Measurements from ENCODE around the gene CLASP2. TPM values are rescaled to one million over a fixed set of nuclear protein-coding genes. Genes with fewer than 3 reads are reported as not detected.
"Not testable (repeated sequence)": the region's sequence is repeated elsewhere in the genome, so short reads cannot be mapped to it uniquely, and the experiment has no call there.

The CLASP2 gene
- total RNA-seq, 1 experiment from 2014 or later: 58.9 TPM

DNA sequence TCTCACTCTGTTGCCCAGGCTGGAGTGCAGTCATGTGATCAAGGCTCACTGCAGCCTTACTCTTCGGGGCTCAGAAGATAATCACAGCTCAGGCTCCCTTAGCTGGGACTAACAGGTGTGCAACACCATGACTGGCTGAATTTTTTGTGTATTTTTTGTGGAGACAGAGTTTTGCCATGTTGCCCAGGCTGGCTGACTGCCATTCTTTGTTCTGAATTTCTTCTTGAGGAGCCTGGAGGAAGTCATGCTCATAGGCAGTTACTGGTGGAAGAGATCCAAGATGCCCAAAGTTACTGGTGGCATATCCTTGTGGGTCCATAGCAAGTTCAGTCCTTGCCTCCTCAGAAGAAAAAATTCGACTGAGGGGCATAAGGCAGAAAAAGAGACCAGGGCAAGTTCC lies 261.3 kb downstream of the CLASP2 start:
- no TSS peak for BruUV-seq (replicated peaks)
- CTCF ChIA-PET: no interaction called here
- Mint-ChIP-seq H3K4me1 (ENCODE audit: insufficient read depth, unreplicated experiment) (no peaks in the 10 kb centered on the region), H3K4me3 (ENCODE audit: unreplicated experiment) (no peak overlapping the region), H3K27ac (ENCODE audit: low read depth, unreplicated experiment) (no peak overlapping the region), H3K9me3 (ENCODE audit: unreplicated experiment) (peaks cover 8% of the 10 kb centered on the region), H3K36me3 (ENCODE audit: insufficient read depth, unreplicated experiment) (peaks cover 9% of the 10 kb centered on the region), H3K27me3 (ENCODE audit: insufficient read depth, unreplicated experiment) (no peaks in the 10 kb centered on the region)
- POLR2A ChIA-PET: interaction anchor here (2.7 kb wide), 1 partner anchor 15 kb away, joined by 8 read pairs; the partner anchor contains the start of gene UBP1
- no peak for DNase-seq (ENCODE audit: unreplicated experiment)
- TF ChIP-seq, protein P1, sequence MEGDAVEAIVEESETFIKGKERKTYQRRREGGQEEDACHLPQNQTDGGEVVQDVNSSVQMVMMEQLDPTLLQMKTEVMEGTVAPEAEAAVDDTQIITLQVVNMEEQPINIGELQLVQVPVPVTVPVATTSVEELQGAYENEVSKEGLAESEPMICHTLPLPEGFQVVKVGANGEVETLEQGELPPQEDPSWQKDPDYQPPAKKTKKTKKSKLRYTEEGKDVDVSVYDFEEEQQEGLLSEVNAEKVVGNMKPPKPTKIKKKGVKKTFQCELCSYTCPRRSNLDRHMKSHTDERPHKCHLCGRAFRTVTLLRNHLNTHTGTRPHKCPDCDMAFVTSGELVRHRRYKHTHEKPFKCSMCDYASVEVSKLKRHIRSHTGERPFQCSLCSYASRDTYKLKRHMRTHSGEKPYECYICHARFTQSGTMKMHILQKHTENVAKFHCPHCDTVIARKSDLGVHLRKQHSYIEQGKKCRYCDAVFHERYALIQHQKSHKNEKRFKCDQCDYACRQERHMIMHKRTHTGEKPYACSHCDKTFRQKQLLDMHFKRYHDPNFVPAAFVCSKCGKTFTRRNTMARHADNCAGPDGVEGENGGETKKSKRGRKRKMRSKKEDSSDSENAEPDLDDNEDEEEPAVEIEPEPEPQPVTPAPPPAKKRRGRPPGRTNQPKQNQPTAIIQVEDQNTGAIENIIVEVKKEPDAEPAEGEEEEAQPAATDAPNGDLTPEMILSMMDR (IDR thresholded peaks at IDR 0.05; ENCODE audit: unreplicated experiment): no peak
- intact Hi-C loops (cut with micrococcal nuclease): no loop called here

DNA sequence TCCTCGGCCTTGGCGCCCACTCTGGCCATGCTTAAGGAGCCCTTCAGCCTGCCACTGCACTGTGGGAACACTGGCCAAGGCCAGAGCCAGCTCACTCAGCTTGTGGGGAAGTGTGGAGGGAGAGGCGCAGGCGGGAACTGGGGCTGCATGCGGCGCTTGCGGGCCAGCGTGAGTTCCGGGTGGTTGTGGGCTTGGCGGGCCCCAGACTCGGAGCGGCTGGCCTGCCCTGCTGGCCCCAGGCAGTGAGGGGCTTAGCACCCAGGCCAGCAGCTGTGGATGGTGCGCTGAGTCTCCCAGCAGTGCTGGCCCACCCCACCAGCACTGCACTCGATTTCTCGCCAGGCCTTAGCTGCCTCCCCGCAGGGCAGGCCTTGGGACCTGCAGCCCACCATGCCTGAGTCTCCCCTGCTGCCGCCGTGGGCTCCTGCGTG lies 264.7 kb downstream of the CLASP2 start:
- intact Hi-C loops (cut with micrococcal nuclease): no loop called here
- CTCF ChIA-PET: interaction anchor here (0.9 to 1.0 kb wide), 2 partner anchors 13 to 14 kb away, joined by 3 to 4 read pairs; partner anchors contain the start of gene UBP1

DNA sequence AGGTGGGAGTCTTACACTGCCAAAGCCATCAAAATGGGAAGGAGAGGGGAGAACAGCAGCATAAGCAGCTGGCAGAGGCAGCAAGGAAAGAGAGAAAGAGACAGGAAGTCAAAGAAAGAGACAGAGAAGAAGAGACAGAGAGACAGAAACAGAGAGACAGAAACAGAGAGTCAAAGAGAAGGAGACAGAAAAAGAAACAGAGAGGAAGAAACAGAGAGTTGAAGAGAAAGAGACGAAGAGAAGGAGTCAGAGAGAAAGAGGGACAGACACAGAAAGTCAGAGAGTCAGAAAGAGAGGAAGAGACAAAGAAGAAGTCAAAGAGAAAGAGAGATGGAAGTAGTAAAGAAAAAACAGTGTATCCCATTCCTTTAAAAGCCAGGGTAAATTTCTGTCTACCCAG lies 266.1 kb downstream of the CLASP2 start:
- H3K4me3 Mint-ChIP-seq (ENCODE audit: unreplicated experiment); DNase-seq (ENCODE audit: unreplicated experiment); H3K27ac Mint-ChIP-seq (ENCODE audit: low read depth, unreplicated experiment); H3K4me1 Mint-ChIP-seq (ENCODE audit: insufficient read depth, unreplicated experiment); BruUV-seq (replicated peaks); intact Hi-C loops (cut with micrococcal nuclease); H3K36me3 Mint-ChIP-seq (ENCODE audit: insufficient read depth, unreplicated experiment); CTCF ChIA-PET; H3K9me3 Mint-ChIP-seq (ENCODE audit: unreplicated experiment); H3K27me3 Mint-ChIP-seq (ENCODE audit: insufficient read depth, unreplicated experiment): not testable (repeated sequence)
- POLR2A ChIA-PET: interaction anchor here (0.7 kb wide), 1 partner anchor 291 kb away, joined by 3 read pairs; no protein-coding TSS in a partner anchor

More for the DNA sequence above, 264.7 kb downstream of the CLASP2 start:
- no peaks in the 10 kb centered on the region for H3K9me3 Mint-ChIP-seq (ENCODE audit: unreplicated experiment)
- H3K27ac Mint-ChIP-seq (ENCODE audit: low read depth, unreplicated experiment): no peak overlapping the region
- H3K36me3 Mint-ChIP-seq (ENCODE audit: insufficient read depth, unreplicated experiment): peaks cover 9% of the 10 kb centered on the region
- H3K4me1 Mint-ChIP-seq (ENCODE audit: insufficient read depth, unreplicated experiment): no peaks in the 10 kb centered on the region
- BruUV-seq (replicated peaks): no TSS peak
- no peak overlapping the region for H3K4me3 Mint-ChIP-seq (ENCODE audit: unreplicated experiment)
- H3K27me3 Mint-ChIP-seq (ENCODE audit: insufficient read depth, unreplicated experiment): no peaks in the 10 kb centered on the region
- POLR2A ChIA-PET: interaction anchor here (0.6 to 1.1 kb wide), 2 partner anchors 13 to 87 kb away, joined by 3 to 4 read pairs; partner anchors contain the start of gene UBP1
- no peak for DNase-seq (ENCODE audit: unreplicated experiment)
- TF ChIP-seq, protein P1 (IDR thresholded peaks at IDR 0.05; ENCODE audit: unreplicated experiment): no peak

DNA sequence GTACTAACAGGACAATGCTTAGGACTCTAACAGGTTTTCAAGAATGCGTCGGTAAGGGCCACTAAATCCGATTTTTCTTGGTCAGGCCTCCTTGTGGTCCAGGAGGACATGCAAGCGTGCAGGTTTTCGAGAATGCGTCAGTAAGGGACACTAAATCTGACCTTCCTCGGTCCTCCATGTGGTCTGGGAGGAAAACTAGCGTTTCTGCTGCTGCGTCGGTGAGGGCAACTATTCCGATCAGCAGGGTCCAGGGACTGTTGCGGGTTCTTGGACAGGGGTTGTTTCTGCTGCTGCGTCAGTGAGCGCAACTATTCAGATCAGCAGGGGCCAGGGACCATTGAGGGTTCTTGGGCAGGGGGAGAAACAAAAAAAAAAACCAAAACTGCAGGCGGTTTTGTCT lies 270.1 kb downstream of the CLASP2 start:
- Mint-ChIP-seq H3K4me3 (ENCODE audit: unreplicated experiment) (no peak overlapping the region), H3K36me3 (ENCODE audit: insufficient read depth, unreplicated experiment) (no peaks in the 10 kb centered on the region), H3K27me3 (ENCODE audit: insufficient read depth, unreplicated experiment) (no peaks in the 10 kb centered on the region), H3K9me3 (ENCODE audit: unreplicated experiment) (no peaks in the 10 kb centered on the region), H3K27ac (ENCODE audit: low read depth, unreplicated experiment) (no peak overlapping the region), H3K4me1 (ENCODE audit: insufficient read depth, unreplicated experiment) (no peaks in the 10 kb centered on the region)
- DNase-seq (ENCODE audit: unreplicated experiment): no peak
- no TSS peak for BruUV-seq (replicated peaks)
- ChIA-PET CTCF (no interaction called here), POLR2A (no interaction called here)
- TF ChIP-seq, protein P1 (IDR thresholded peaks at IDR 0.05; ENCODE audit: unreplicated experiment): no peak
- intact Hi-C loops (cut with micrococcal nuclease): no loop called here

DNA sequence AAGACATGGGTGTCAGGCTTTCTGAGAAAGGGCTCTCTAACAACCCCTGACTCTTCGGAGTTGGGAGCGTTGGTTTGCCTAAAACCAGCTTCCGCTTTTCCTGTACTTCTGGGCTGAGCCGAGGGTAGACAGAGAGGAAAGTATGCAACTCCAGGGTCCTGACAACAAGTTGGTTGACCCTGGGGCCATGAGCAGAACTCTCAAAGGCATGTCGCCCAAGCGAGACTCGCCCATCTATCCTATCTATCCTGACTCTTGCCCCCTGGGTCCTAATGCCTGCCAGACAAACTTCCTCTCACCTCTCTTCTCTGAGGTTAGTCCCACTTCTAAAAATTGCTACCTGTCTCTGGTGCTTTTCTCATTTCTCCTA lies 270.8 kb downstream of the CLASP2 start:
- H3K4me1 Mint-ChIP-seq (ENCODE audit: insufficient read depth, unreplicated experiment); BruUV-seq (replicated peaks); H3K4me3 Mint-ChIP-seq (ENCODE audit: unreplicated experiment); H3K27me3 Mint-ChIP-seq (ENCODE audit: insufficient read depth, unreplicated experiment); H3K27ac Mint-ChIP-seq (ENCODE audit: low read depth, unreplicated experiment); H3K36me3 Mint-ChIP-seq (ENCODE audit: insufficient read depth, unreplicated experiment); DNase-seq (ENCODE audit: unreplicated experiment); intact Hi-C loops (cut with micrococcal nuclease); H3K9me3 Mint-ChIP-seq (ENCODE audit: unreplicated experiment): not testable (repeated sequence)
- ChIA-PET CTCF (interaction anchor here (1.4 kb wide), 1 partner anchor 74 kb away, joined by 4 read pairs; no protein-coding TSS in a partner anchor), POLR2A (interaction anchor here (1.1 kb wide), 1 partner anchor 9 kb away, joined by 3 read pairs; no protein-coding TSS in a partner anchor)

Other genes with a start within 250 kb of the CLASP2 start
- 286 and 304 TPM in 2 replicates for gene PDCD6IP, start 80.4 kb upstream of the CLASP2 start, total RNA-seq (2022)

Data from MCF 10A (cell line).